NCI-H2227 (cell line): Measurements from ENCODE around the gene SGO2.

Experiments
- DNase-seq: peaks from one replicate; lab custom pipeline; 2025; ENCODE audit not compliant: unreplicated experiment; lab: John Stamatoyannopoulos, UW

The SGO2 gene

GRCh38 chr2:200525882-200526651 lies at the start of gene SGO2:
SGO2 (plus strand) TSS chr2:200526207; CDS start chr2:200532976, 6,769 bp downstream.
- DNase-seq, result peak; percentile 99

GRCh38 chr2:200476836-200477235 lies 49.2 kb upstream of the SGO2 start:
- DNase-seq, result peak; percentile 55

GRCh38 chr2:200477667-200478131 lies 48.3 kb upstream of the SGO2 start:
- no peak for DNase-seq

- no peak for DNase-seq
Measured at GRCh38 chr2:200479692-200480265, 46.2 kb upstream of the SGO2 start.

- no peak for DNase-seq
Measured at GRCh38 chr2:200482194-200482593, 43.8 kb upstream of the SGO2 start.

GRCh38 chr2:200483729-200484198 lies 42.2 kb upstream of the SGO2 start:
- peak; percentile 82 for DNase-seq

- DNase-seq, result no peak
Measured at GRCh38 chr2:200484934-200485333, 41.1 kb upstream of the SGO2 start.

GRCh38 chr2:200486529-200486928 lies 39.5 kb upstream of the SGO2 start:
- no peak for DNase-seq

- no peak for DNase-seq
Measured at GRCh38 chr2:200488169-200488568, 37.8 kb upstream of the SGO2 start.

GRCh38 chr2:200490001-200490400 lies 36.0 kb upstream of the SGO2 start:
- DNase-seq, result no peak

GRCh38 chr2:200492656-200493055 lies 33.4 kb upstream of the SGO2 start:
- no peak for DNase-seq

GRCh38 chr2:200494048-200494447 lies 32.0 kb upstream of the SGO2 start:
- DNase-seq, result no peak

- no peak for DNase-seq
Measured at GRCh38 chr2:200496696-200497095, 29.3 kb upstream of the SGO2 start.

GRCh38 chr2:200498402-200499162 lies 27.4 kb upstream of the SGO2 start:
- no peak for DNase-seq

GRCh38 chr2:200502196-200502595 lies 23.8 kb upstream of the SGO2 start:
- no peak for DNase-seq

GRCh38 chr2:200506679-200507078 lies 19.3 kb upstream of the SGO2 start:
- DNase-seq, result no peak

GRCh38 chr2:200507179-200507578 lies 18.8 kb upstream of the SGO2 start:
- no peak for DNase-seq

- peak; percentile 52 for DNase-seq
Measured at GRCh38 chr2:200509235-200509611, 16.8 kb upstream of the SGO2 start.

GRCh38 chr2:200509612-200510433 lies 16.2 kb upstream of the SGO2 start, which contains the start of gene KCTD18:
KCTD18 (minus strand) TSS chr2:200510068; CDS start chr2:200507016, 3,052 bp downstream.
- peak; percentile 97 for DNase-seq

- no peak for DNase-seq
Measured at GRCh38 chr2:200515155-200515554, 10.9 kb upstream of the SGO2 start.

- DNase-seq, result no peak
Measured at GRCh38 chr2:200523158-200523557, 2.8 kb upstream of the SGO2 start.
